WTC11 (cell line): ENCODE data around the gene FSTL4. TPM values are rescaled to one million over a fixed set of nuclear protein-coding genes. Genes with fewer than 3 reads are reported as not detected.

Experiments
- ATAC-seq: fragments of 200-7000 bp; cut with Tn5 transposase; 2 replicates; pipeline ENCODE4 v1.10.0; 2021; ENCODE audit warnings: mild to moderate bottlenecking, moderate library complexity
- CTCF ChIA-PET: fragments of 300-600 bp; sonication (Branson Sonifier 250); formaldehyde crosslinking; loops from one replicate; lab custom pipeline; 2021; ENCODE audit warnings: antibody characterized with exemption; lab: Charles Lee
- POLR2A ChIA-PET: fragments of 350-600 bp; sonication (Branson Sonifier 250); formaldehyde crosslinking; loops from one replicate; lab custom pipeline; 2021; ENCODE audit warnings: antibody characterized with exemption; lab: Charles Lee
- DNase-seq: peaks from one replicate; pipeline ENCODE4 v3.0.0; 2021; ENCODE audit warnings: low spot score
- H3K27ac Mint-ChIP-seq: 2 replicates; pipeline ENCODE4 v1.8.0; 2021; ENCODE audit warnings: mixed read lengths
- H3K27me3 Mint-ChIP-seq: 2 replicates; pipeline ENCODE4 v1.8.0; 2021; ENCODE audit warnings: low read depth, mild to moderate bottlenecking, moderate library complexity, mixed read lengths
- H3K36me3 Mint-ChIP-seq: 2 replicates; pipeline ENCODE4 v1.8.0; 2021; ENCODE audit warnings: mixed read lengths
- H3K4me1 Mint-ChIP-seq: 2 replicates; pipeline ENCODE4 v1.8.0; 2022; ENCODE audit warnings: mixed read lengths
- H3K4me3 Mint-ChIP-seq: 2 replicates; pipeline ENCODE4 v1.8.0; 2021; ENCODE audit warnings: mild to moderate bottlenecking, moderate library complexity, mixed read lengths
- H3K9me3 Mint-ChIP-seq: 2 replicates; pipeline ENCODE4 v1.8.0; 2021; ENCODE audit warnings: mixed read lengths
- CBFB ChIP-seq: sonication (generic); formaldehyde crosslinking; IDR thresholded peaks from 2 replicates; pipeline ENCODE4 v1.8.1; 2022; ENCODE audit warnings: mild to moderate bottlenecking, low read depth, missing genetic modification reagents
- CDX4 ChIP-seq: fragments of 250-450 bp; sonication (Bioruptor Pico); IDR thresholded peaks from 2 replicates; pipeline ENCODE4 v1.9.0; 2021; ENCODE audit warnings: moderate library complexity, mild to moderate bottlenecking, inconsistent platforms, borderline replicate concordance
- CREM ChIP-seq: sonication (generic); formaldehyde crosslinking; IDR thresholded peaks from 2 replicates; pipeline ENCODE4 v1.8.1; 2022; ENCODE audit warnings: mild to moderate bottlenecking, missing genetic modification reagents, moderate library complexity
- CTCF ChIP-seq: fragments of 200-600 bp; IDR thresholded peaks from 2 replicates; pipeline ENCODE4 v1.8.0; 2022; ENCODE audit warnings: antibody characterized with exemption
- EMX1 ChIP-seq: fragments of 250-450 bp; sonication (Bioruptor Pico); IDR thresholded peaks from 2 replicates; pipeline ENCODE4 v1.8.0; 2021; ENCODE audit warnings: mild to moderate bottlenecking
- ETV6 ChIP-seq: sonication (generic); formaldehyde crosslinking; IDR thresholded peaks from 2 replicates; pipeline ENCODE4 v1.8.1; 2022; ENCODE audit warnings: mild to moderate bottlenecking, missing genetic modification reagents
- FOXK1 ChIP-seq: sonication (generic); formaldehyde crosslinking; IDR thresholded peaks from 2 replicates; pipeline ENCODE4 v1.8.0; 2022; ENCODE audit warnings: mild to moderate bottlenecking, moderate library complexity, missing genetic modification reagents
- FOXP1 ChIP-seq: sonication (generic); formaldehyde crosslinking; IDR thresholded peaks from 2 replicates; pipeline ENCODE4 v1.8.0; 2022; ENCODE audit warnings: missing genetic modification reagents, mild to moderate bottlenecking, moderate library complexity, borderline replicate concordance
- KAT7 ChIP-seq: sonication (generic); formaldehyde crosslinking; IDR thresholded peaks from 2 replicates; pipeline ENCODE4 v1.8.1; 2023; ENCODE audit warnings: missing genetic modification reagents, mild to moderate bottlenecking, borderline replicate concordance
- MXD4 ChIP-seq: fragments of 250-450 bp; sonication (Bioruptor Pico); IDR thresholded peaks from 2 replicates; pipeline ENCODE4 v1.8.0; 2021; ENCODE audit warnings: mild to moderate bottlenecking, moderate library complexity, borderline replicate concordance
- NFYB ChIP-seq: sonication (generic); formaldehyde crosslinking; conservative IDR thresholded peaks from 2 replicates; pipeline ENCODE4 v1.8.0; 2022; ENCODE audit warnings: low read depth, missing genetic modification reagents
- RELA ChIP-seq: sonication (generic); formaldehyde crosslinking; IDR thresholded peaks from 2 replicates; pipeline ENCODE4 v1.8.1; 2022; ENCODE audit warnings: missing genetic modification reagents, mild to moderate bottlenecking, borderline replicate concordance
- SMAD4 ChIP-seq: sonication (generic); formaldehyde crosslinking; IDR thresholded peaks from 2 replicates; pipeline ENCODE4 v1.8.0; 2022; ENCODE audit warnings: mild to moderate bottlenecking, missing genetic modification reagents
- SP1 ChIP-seq: sonication (generic); formaldehyde crosslinking; conservative IDR thresholded peaks from 2 replicates; pipeline ENCODE4 v1.8.1; 2022; ENCODE audit warnings: missing genetic modification reagents
- USF1 ChIP-seq: sonication (generic); formaldehyde crosslinking; IDR thresholded peaks from 2 replicates; pipeline ENCODE4 v1.8.0; 2022; ENCODE audit warnings: mild to moderate bottlenecking, missing genetic modification reagents
- ZBTB43 ChIP-seq: sonication (generic); formaldehyde crosslinking; IDR thresholded peaks from 2 replicates; pipeline ENCODE4 v1.8.1; 2023; ENCODE audit warnings: mild to moderate bottlenecking, missing genetic modification reagents
- ZNF396 ChIP-seq: fragments of 250-450 bp; sonication (Bioruptor Pico); IDR thresholded peaks from 2 replicates; pipeline ENCODE4 v1.8.0; 2021; ENCODE audit warnings: mild to moderate bottlenecking, moderate library complexity, borderline replicate concordance
- ZNF532 ChIP-seq: fragments of 250-450 bp; sonication (Bioruptor Pico); IDR thresholded peaks from 2 replicates; pipeline ENCODE4 v1.9.0; 2021; ENCODE audit warnings: mild to moderate bottlenecking, borderline replicate concordance
- ZSCAN18 ChIP-seq: fragments of 250-450 bp; sonication (Bioruptor Pico); IDR thresholded peaks from 2 replicates; pipeline ENCODE4 v2.1.2; 2022; ENCODE audit warnings: mild to moderate bottlenecking, moderate library complexity
- total RNA-seq: library from RNA; stranded (reverse); gene quantifications from 3 replicates; pipeline ENCODE4 v1.2.3, GENCODE V29; 2021

FSTL4 gene
- total RNA-seq, 1 experiment from 2014 or later, result 6.1 TPM

GRCh38 chr5:133261993-133262392, 350.3 kb downstream of the FSTL4 start:
- H3K27me3 Mint-ChIP-seq, result no peaks in the 10 kb centered on the region
- no peak overlapping the region for H3K27ac Mint-ChIP-seq
- DNase-seq (no peak), ATAC-seq (peak; percentile 53; the same call in 1 of the 2 replicates)
- TF ChIP-seq ZNF396 (CRISPR knock-in tag) (no peak), FOXP1 (CRISPR knock-in tag) (no peak), CDX4 (CRISPR knock-in tag) (no peak), EMX1 (CRISPR knock-in tag) (no peak), CBFB (no peak), RELA (CRISPR knock-in tag) (no peak), ETV6 (CRISPR knock-in tag) (no peak), ZBTB43 (no peak), NFYB (CRISPR knock-in tag) (no peak), SP1 (CRISPR knock-in tag) (no peak), KAT7 (no peak), CTCF (no peak), ZSCAN18 (no peak), ZNF532 (CRISPR knock-in tag) (no peak), MXD4 (no peak), USF1 (no peak), CREM (CRISPR knock-in tag) (no peak), SMAD4 (no peak), FOXK1 (CRISPR knock-in tag) (no peak)
- peaks cover 16% of the 10 kb centered on the region for H3K4me1 Mint-ChIP-seq
- POLR2A ChIA-PET, result no interaction called here
- H3K4me3 Mint-ChIP-seq, result no peak overlapping the region
- CTCF ChIA-PET, result interaction anchor here (0.6 to 2.4 kb wide), 7 partner anchors 14 to 410 kb away, joined by 3 to 8 read pairs (median 6); no protein-coding TSS in a partner anchor
- no peaks in the 10 kb centered on the region for H3K9me3 Mint-ChIP-seq
- no peaks in the 10 kb centered on the region for H3K36me3 Mint-ChIP-seq
